Liver (tissue), 9 donors: ENCODE data around the gene RPL34. TPM values are rescaled to one million over a fixed set of nuclear protein-coding genes. Genes with fewer than 3 reads are reported as not detected.

Source experiments
- DNase-seq: peaks from one replicate; pipeline ENCODE4 v3.0.0-alpha.2; 2017; ENCODE audit warnings: low spot score
- H3K27ac ChIP-seq, 2 donors: one replicate each; pipeline ENCODE4 v1.7.0; 2013; ENCODE audit warnings: inconsistent platforms in 2 of 2, low read length in 2 of 2, control low read depth in 1 of 2, low read depth in 1 of 2, mild to moderate bottlenecking in 1 of 2
- H3K27me3 ChIP-seq, 4 donors: one replicate each; pipeline versions ENCODE4 v1.6.1 to v1.7.0; 2013; ENCODE audit warnings: low read length in 3 of 4, inconsistent platforms in 1 of 4, mild to moderate bottlenecking in 1 of 4, moderate library complexity in 1 of 4; ENCODE audit not compliant: control insufficient read depth in 4 of 4, insufficient read depth in 4 of 4
- H3K36me3 ChIP-seq, 4 donors: one replicate each; pipeline versions ENCODE4 v1.6.1 to v1.7.0; 2013; ENCODE audit warnings: low read length in 3 of 4, mild to moderate bottlenecking in 3 of 4, low read depth in 1 of 4, moderate library complexity in 1 of 4; ENCODE audit not compliant: control insufficient read depth in 4 of 4, insufficient read depth in 3 of 4
- H3K4me1 ChIP-seq, 4 donors: one replicate each; pipeline versions ENCODE4 v1.6.1 to v1.7.0; 2013; ENCODE audit warnings: low read length in 3 of 4, mild to moderate bottlenecking in 3 of 4, moderate library complexity in 1 of 4; ENCODE audit not compliant: control insufficient read depth in 4 of 4, insufficient read depth in 4 of 4
- H3K4me3 ChIP-seq, 3 donors: one replicate each; pipeline versions ENCODE4 v1.6.1 to v1.7.0; 2013; ENCODE audit warnings: low read length in 3 of 3, control low read depth in 1 of 3, low read depth in 1 of 3, mild to moderate bottlenecking in 1 of 3
- H3K9ac ChIP-seq, 2 donors: one replicate each; pipeline ENCODE4 v1.7.0; 2013; ENCODE audit warnings: low read length in 2 of 2, mild to moderate bottlenecking in 2 of 2, moderate library complexity in 2 of 2, control low read depth in 1 of 2, low read depth in 1 of 2
- H3K9me3 ChIP-seq, 4 donors: one replicate each; pipeline versions ENCODE4 v1.6.1 to v1.7.0; 2013; ENCODE audit warnings: low read length in 3 of 4; ENCODE audit not compliant: control insufficient read depth in 4 of 4
- EGR1 ChIP-seq, 2 donors: IDR thresholded peaks; 2 replicates each; pipeline ENCODE4 v1.6.1; 2016 to 2018; ENCODE audit warnings: antibody characterized with exemption in 2 of 2, low read depth in 2 of 2
- FOXA1 ChIP-seq: IDR thresholded peaks from 2 replicates; pipeline ENCODE4 v1.6.1; 2016; ENCODE audit warnings: antibody characterized with exemption
- FOXA2 ChIP-seq: IDR thresholded peaks from 2 replicates; pipeline ENCODE4 v1.6.1; 2016; ENCODE audit warnings: antibody characterized with exemption
- GABPA ChIP-seq, 2 donors: IDR thresholded peaks in 1 of 2; conservative IDR thresholded peaks in 1 of 2; 2 replicates each; pipeline ENCODE4 v1.6.1; 2016; ENCODE audit warnings: antibody characterized with exemption in 2 of 2, mild to moderate bottlenecking in 1 of 2, moderate library complexity in 1 of 2
- HNF4A ChIP-seq, 2 donors: conservative IDR thresholded peaks; 2 replicates each; pipeline ENCODE4 v1.6.1; 2016; ENCODE audit warnings: antibody characterized with exemption in 2 of 2, mild to moderate bottlenecking in 2 of 2
- HNF4G ChIP-seq: IDR thresholded peaks from 2 replicates; pipeline ENCODE4 v1.6.1; 2016; ENCODE audit warnings: antibody characterized with exemption
- JUND ChIP-seq, 2 donors: IDR thresholded peaks; 2 replicates each; pipeline ENCODE4 v1.6.1; 2016; ENCODE audit warnings: antibody characterized with exemption in 2 of 2
- NR2F2 ChIP-seq: IDR thresholded peaks from 2 replicates; pipeline ENCODE4 v1.6.1; 2016; ENCODE audit warnings: antibody characterized with exemption
- RAD21 ChIP-seq, 2 donors: IDR thresholded peaks; 2 replicates each; pipeline ENCODE4 v1.6.1; 2016; ENCODE audit warnings: antibody characterized with exemption in 2 of 2, mild to moderate bottlenecking in 2 of 2
- RXRA ChIP-seq, 2 donors: IDR thresholded peaks; 2 replicates each; pipeline ENCODE4 v1.6.1; 2017 to 2018; ENCODE audit warnings: antibody characterized with exemption in 2 of 2, mild to moderate bottlenecking in 1 of 2
- SP1 ChIP-seq: IDR thresholded peaks from 2 replicates; pipeline ENCODE4 v1.6.1; 2018; ENCODE audit warnings: antibody characterized with exemption, mild to moderate bottlenecking
- TAF1 ChIP-seq: conservative IDR thresholded peaks from 2 replicates; pipeline ENCODE4 v1.6.1; 2016; ENCODE audit warnings: antibody characterized with exemption, mild to moderate bottlenecking
- YY1 ChIP-seq: IDR thresholded peaks from 2 replicates; pipeline ENCODE4 v1.6.1; 2016; ENCODE audit warnings: antibody characterized with exemption, mild to moderate bottlenecking
- WGBS: extraction: QIAGEN DNeasy Blood & Tissue Kit; methylation state at CpG from one replicate; pipeline ENCODE4 v1.1.7; 2013; 5-methylcytosine and 5-hydroxymethylcytosine counted together
- polyA plus RNA-seq, 2 donors: library from polyadenylated mRNA; stranded (reverse) in 1 of 2; unstranded in 1 of 2; fragments of 200-250 nt in 1 of 2; fragments of >200 nt in 1 of 2; fragmentation: Nextera tagmentation in 1 of 2; extraction: Ambion mirVana in 1 of 2; gene quantifications; one replicate each; pipeline versions ENCODE4 v1.2.1 to v1.2.3, GENCODE V29; 2013 to 2015
- total RNA-seq, 2 donors: library from RNA; depleted of rRNA; stranded (reverse); fragments of >200 nt; gene quantifications; one replicate each; pipeline ENCODE4 v1.2.3, GENCODE V29; 2014
- TF ChIP-seq, protein P1 (sequence below): IDR thresholded peaks from 2 replicates; pipeline ENCODE4 v1.6.1; 2016; ENCODE audit warnings: antibody characterized with exemption
- TF ChIP-seq, protein P2 (sequence below): IDR thresholded peaks from 2 replicates; pipeline ENCODE4 v1.6.1; 2016; ENCODE audit warnings: antibody characterized with exemption, mild to moderate bottlenecking
- TF ChIP-seq, protein P3 (sequence below): fragments of 150-350 bp; IDR thresholded peaks from 2 replicates; pipeline ENCODE4 v1.5.1; 2017; ENCODE audit warnings: improper control_type of control experiment, low read depth, low read length; ENCODE audit not compliant: missing input control
- TF ChIP-seq, protein P4 (sequence below): IDR thresholded peaks from 2 replicates; pipeline ENCODE4 v1.6.1; 2016; ENCODE audit warnings: antibody characterized with exemption
- TF ChIP-seq, protein P5 (sequence below): IDR thresholded peaks from 2 replicates; pipeline ENCODE4 v1.6.1; 2016; ENCODE audit warnings: antibody characterized with exemption
- donor health status: healthy.
- donor health status: healthy.
- donor health status: healthy.
- donor health status: healthy.
- donor health status: healthy.

The RPL34 gene
- total and polyA plus RNA-seq, 4 donors, result 138 to 1,016 (median 510) TPM

DNA sequence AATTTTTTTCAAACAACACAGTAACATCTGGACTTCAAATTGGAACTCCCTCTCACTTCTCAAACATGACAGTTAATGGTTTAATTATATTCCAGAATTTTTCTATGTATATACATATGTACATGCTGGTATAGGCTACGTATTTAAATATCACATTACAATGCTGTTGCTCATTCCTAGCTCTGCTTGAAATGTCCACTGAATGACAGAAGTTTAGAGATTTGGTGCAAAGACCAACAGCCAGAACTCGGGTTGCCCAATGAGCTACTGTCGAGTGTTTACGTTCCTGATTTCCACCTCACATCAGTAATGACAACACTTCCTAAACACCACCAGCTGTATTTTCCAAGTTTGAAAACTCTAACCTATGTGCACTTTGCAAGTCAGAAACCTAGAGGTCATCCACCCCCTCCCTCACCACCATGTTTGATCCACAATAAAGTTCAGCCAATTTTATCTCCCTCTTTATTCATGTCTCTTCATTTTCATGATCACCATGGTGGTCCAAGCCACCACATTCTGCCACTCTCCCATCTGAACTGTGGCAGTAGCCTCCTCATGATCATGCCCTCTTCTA lies 49.3 kb upstream of the RPL34 start:
- WGBS, result 30% methylated on average over 4 of the region's 4 CpGs
- H3K9ac ChIP-seq, result no peak overlapping the region
- no peaks in the 10 kb centered on the region for H3K27me3 ChIP-seq

DNA sequence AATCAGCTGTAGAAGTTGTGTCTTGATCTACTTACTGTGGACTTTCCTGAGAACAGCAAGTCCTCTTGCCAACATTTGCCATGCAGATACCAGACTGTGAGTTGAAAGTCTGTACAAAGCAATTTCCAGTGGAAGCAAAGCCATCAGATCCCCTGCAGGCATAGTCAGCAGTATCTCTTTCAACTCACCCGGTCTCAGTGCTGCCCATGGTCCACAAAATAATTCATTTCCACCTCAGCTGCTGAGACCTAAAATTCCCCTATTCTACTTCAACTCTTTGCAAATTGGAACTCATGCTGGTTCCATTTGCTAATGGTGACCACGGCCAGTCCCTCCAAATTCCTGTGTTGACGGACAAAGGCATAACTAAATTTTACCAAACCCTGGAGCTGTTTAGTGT lies 46.0 kb upstream of the RPL34 start:
- Histone ChIP-seq H3K4me1 (no peaks in the 10 kb centered on the region), H3K36me3 (no peaks in the 10 kb centered on the region), H3K27ac (no peak overlapping the region), H3K4me3 (no peak overlapping the region), H3K9me3 (no peaks in the 10 kb centered on the region), H3K9ac (no peak overlapping the region), H3K27me3 (no peaks in the 10 kb centered on the region)
- no peak for DNase-seq
- WGBS, result 85% methylated on average over 3 of the region's 3 CpGs
- TF ChIP-seq RAD21 (IDR thresholded peaks at IDR 0.05) (no peak), SP1 (no peak), YY1 (no peak), JUND (IDR thresholded peaks at IDR 0.05) (no peak), FOXA2 (no peak), EGR1 (IDR thresholded peaks at IDR 0.05; ENCODE audit: low read depth in 2 of 2) (no peak), HNF4A (conservative IDR thresholded peaks at IDR 0.05) (no peak), NR2F2 (no peak), HNF4G (no peak), FOXA1 (no peak), GABPA (IDR thresholded peaks at IDR 0.05 in 1 of 2, conservative IDR thresholded peaks at IDR 0.05 in 1 of 2) (no peak), TAF1 (no peak), RXRA (IDR thresholded peaks at IDR 0.05) (no peak)
- TF ChIP-seq, protein P1, sequence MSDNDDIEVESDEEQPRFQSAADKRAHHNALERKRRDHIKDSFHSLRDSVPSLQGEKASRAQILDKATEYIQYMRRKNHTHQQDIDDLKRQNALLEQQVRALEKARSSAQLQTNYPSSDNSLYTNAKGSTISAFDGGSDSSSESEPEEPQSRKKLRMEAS, result no peak
- TF ChIP-seq, protein P2, sequence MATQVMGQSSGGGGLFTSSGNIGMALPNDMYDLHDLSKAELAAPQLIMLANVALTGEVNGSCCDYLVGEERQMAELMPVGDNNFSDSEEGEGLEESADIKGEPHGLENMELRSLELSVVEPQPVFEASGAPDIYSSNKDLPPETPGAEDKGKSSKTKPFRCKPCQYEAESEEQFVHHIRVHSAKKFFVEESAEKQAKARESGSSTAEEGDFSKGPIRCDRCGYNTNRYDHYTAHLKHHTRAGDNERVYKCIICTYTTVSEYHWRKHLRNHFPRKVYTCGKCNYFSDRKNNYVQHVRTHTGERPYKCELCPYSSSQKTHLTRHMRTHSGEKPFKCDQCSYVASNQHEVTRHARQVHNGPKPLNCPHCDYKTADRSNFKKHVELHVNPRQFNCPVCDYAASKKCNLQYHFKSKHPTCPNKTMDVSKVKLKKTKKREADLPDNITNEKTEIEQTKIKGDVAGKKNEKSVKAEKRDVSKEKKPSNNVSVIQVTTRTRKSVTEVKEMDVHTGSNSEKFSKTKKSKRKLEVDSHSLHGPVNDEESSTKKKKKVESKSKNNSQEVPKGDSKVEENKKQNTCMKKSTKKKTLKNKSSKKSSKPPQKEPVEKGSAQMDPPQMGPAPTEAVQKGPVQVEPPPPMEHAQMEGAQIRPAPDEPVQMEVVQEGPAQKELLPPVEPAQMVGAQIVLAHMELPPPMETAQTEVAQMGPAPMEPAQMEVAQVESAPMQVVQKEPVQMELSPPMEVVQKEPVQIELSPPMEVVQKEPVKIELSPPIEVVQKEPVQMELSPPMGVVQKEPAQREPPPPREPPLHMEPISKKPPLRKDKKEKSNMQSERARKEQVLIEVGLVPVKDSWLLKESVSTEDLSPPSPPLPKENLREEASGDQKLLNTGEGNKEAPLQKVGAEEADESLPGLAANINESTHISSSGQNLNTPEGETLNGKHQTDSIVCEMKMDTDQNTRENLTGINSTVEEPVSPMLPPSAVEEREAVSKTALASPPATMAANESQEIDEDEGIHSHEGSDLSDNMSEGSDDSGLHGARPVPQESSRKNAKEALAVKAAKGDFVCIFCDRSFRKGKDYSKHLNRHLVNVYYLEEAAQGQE, result no peak
- TF ChIP-seq, protein P3, sequence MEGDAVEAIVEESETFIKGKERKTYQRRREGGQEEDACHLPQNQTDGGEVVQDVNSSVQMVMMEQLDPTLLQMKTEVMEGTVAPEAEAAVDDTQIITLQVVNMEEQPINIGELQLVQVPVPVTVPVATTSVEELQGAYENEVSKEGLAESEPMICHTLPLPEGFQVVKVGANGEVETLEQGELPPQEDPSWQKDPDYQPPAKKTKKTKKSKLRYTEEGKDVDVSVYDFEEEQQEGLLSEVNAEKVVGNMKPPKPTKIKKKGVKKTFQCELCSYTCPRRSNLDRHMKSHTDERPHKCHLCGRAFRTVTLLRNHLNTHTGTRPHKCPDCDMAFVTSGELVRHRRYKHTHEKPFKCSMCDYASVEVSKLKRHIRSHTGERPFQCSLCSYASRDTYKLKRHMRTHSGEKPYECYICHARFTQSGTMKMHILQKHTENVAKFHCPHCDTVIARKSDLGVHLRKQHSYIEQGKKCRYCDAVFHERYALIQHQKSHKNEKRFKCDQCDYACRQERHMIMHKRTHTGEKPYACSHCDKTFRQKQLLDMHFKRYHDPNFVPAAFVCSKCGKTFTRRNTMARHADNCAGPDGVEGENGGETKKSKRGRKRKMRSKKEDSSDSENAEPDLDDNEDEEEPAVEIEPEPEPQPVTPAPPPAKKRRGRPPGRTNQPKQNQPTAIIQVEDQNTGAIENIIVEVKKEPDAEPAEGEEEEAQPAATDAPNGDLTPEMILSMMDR, result no peak
- TF ChIP-seq, protein P4, sequence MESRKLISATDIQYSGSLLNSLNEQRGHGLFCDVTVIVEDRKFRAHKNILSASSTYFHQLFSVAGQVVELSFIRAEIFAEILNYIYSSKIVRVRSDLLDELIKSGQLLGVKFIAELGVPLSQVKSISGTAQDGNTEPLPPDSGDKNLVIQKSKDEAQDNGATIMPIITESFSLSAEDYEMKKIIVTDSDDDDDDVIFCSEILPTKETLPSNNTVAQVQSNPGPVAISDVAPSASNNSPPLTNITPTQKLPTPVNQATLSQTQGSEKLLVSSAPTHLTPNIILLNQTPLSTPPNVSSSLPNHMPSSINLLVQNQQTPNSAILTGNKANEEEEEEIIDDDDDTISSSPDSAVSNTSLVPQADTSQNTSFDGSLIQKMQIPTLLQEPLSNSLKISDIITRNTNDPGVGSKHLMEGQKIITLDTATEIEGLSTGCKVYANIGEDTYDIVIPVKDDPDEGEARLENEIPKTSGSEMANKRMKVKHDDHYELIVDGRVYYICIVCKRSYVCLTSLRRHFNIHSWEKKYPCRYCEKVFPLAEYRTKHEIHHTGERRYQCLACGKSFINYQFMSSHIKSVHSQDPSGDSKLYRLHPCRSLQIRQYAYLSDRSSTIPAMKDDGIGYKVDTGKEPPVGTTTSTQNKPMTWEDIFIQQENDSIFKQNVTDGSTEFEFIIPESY, result no peak
- TF ChIP-seq, protein P5, sequence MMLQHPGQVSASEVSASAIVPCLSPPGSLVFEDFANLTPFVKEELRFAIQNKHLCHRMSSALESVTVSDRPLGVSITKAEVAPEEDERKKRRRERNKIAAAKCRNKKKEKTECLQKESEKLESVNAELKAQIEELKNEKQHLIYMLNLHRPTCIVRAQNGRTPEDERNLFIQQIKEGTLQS, result no peak

More for the DNA sequence above, 49.3 kb upstream of the RPL34 start:
- DNase-seq, result no peak
- TF ChIP-seq SP1, result no peak
- TF ChIP-seq RXRA (IDR thresholded peaks at IDR 0.05), result peak; percentile 19 to 65
- TF ChIP-seq HNF4A (conservative IDR thresholded peaks at IDR 0.05), result peak in 1 of 2 donors; percentile 31
- Histone ChIP-seq H3K9me3 (no peaks in the 10 kb centered on the region), H3K4me3 (no peak overlapping the region), H3K36me3 (no peaks in the 10 kb centered on the region), H3K27ac (no peak overlapping the region), H3K4me1 (no peaks in the 10 kb centered on the region)
